Heart right ventricle (tissue), 16 donors: Measurements from ENCODE around the gene MAPK8IP2. TPM values are rescaled to one million over a fixed set of nuclear protein-coding genes. Genes with fewer than 3 reads are reported as not detected.
A peak's percentile ranks its signal among the peaks of the same experiment; 100 is the strongest.
"Not testable (repeated sequence)": the region's sequence is repeated elsewhere in the genome, so short reads cannot be mapped to it uniquely, and the experiment has no call there.

Experiments used
- ATAC-seq, 8 donors: fragments of 200-7000 bp; cut with Tn5 transposase; one replicate each; pipeline ENCODE4 v1.9.1; 2020; ENCODE audit warnings: mild to moderate bottlenecking in 8 of 8, moderate library complexity in 8 of 8, moderate number of reproducible peaks in 1 of 8
- DNase-seq, 2 donors: peaks; one replicate each; pipeline ENCODE4 v3.0.0-alpha.2; 2020
- H3K27ac ChIP-seq, 10 donors: fragments of 200-600 bp; sonication (generic) in 2 of 10; one replicate each; pipeline versions ENCODE4 v1.5.0 to v1.8.0; 2020 to 2022; ENCODE audit warnings: mild to moderate bottlenecking in 3 of 10
- H3K27me3 ChIP-seq, 7 donors: fragments of 200-600 bp; one replicate each; pipeline ENCODE4 v1.8.0; 2021 to 2022; ENCODE audit warnings: mild to moderate bottlenecking in 2 of 7
- H3K36me3 ChIP-seq, 9 donors: fragments of 200-600 bp; sonication (generic) in 1 of 9; one replicate each; pipeline versions ENCODE4 v1.5.0 to v1.8.0; 2020 to 2022; ENCODE audit warnings: mild to moderate bottlenecking in 2 of 9
- H3K4me1 ChIP-seq, 9 donors: fragments of 200-600 bp; sonication (generic) in 1 of 9; one replicate each; pipeline versions ENCODE4 v1.5.0 to v1.8.0; 2020 to 2022; ENCODE audit warnings: mild to moderate bottlenecking in 4 of 9
- H3K4me3 ChIP-seq, 10 donors: fragments of 200-600 bp; sonication (generic) in 2 of 10; one replicate each; pipeline versions ENCODE4 v1.5.0 to v1.8.0; 2020 to 2022; ENCODE audit warnings: mild to moderate bottlenecking in 7 of 10, moderate library complexity in 2 of 10
- H3K9me3 ChIP-seq, 11 donors: fragments of 200-600 bp in 10 of 11; sonication (generic) in 2 of 11; one replicate each; pipeline versions ENCODE4 v1.5.0 to v1.8.0; 2013 to 2022; ENCODE audit warnings: mild to moderate bottlenecking in 2 of 11, control low read depth in 1 of 11, moderate library complexity in 1 of 11
- WGBS, 2 donors: extraction: QIAGEN DNeasy Blood & Tissue Kit; methylation state at CpG; one replicate each; pipeline ENCODE4 v1.1.7; 2013; ENCODE audit warnings: inconsistent platforms in 1 of 2; 5-methylcytosine and 5-hydroxymethylcytosine counted together
- intact Hi-C, 10 donors: fragments of 100-400 bp; cut with DNase I; formaldehyde crosslinking; loops; one replicate each; pipeline versions ENCODE4 v1.11.1 to v1.14.2; 2022
- polyA plus RNA-seq, 2 donors: library from polyadenylated mRNA; stranded (reverse); fragments of 200-250 nt; gene quantifications; one replicate each; pipeline ENCODE4 v1.2.3, GENCODE V29; 2013
- total RNA-seq, 10 donors: library from RNA; stranded (reverse); fragmentation: NEBNext Ultra II Directional in 3 of 10; extraction: Animal tissue kit (Norgen Biotek cat#: 25700) in 3 of 10; gene quantifications; one replicate each; pipeline versions ENCODE4 v1.2.1 to v1.2.4, GENCODE V29; 2021 to 2023
- TF ChIP-seq, protein P1 (sequence below), 9 donors: fragments of 200-600 bp; sonication (generic) in 2 of 9; IDR thresholded peaks; one replicate each; pipeline versions ENCODE4 v1.5.0 to v1.8.0; 2021 to 2022; ENCODE audit warnings: antibody characterized with exemption in 9 of 9, mild to moderate bottlenecking in 5 of 9, moderate library complexity in 1 of 9
- donor health status: Arrhythmogenic right ventricular cardiomyopathy.
- donor health status: ischemic (EF 13 %, LVEDD 7.1; RV severe dilation, severe dysfunction).
- donor health status: healthy with polysubstance abuse.
- donor health status: DM: no; HTN: yes; CAD: no.
- donor health status: DM: no; HTN: no; CAD: no.
- donor health status: ischemic (EF 25% LVEDD 6.9; RV normal size, moderate dysfunction).
- donor health status: ischemic (EF 25% LVEDD 5.7; RV mildly dilated, moderate dysfunction).
- donor health status: healthy.
- donor health status: DM: yes; HTN: yes; CAD: no.
- donor health status: Ischemic cardiomyopathy.
- donor health status: ischemic (EF 35%, LVEDD 5.7; RV mildly dilated, moderate dysfunction).
- donor health status: nonischemic (EF 11% LVEDD 7.7; RV severe dilation, severe dysfunction).
- donor health status: DM: yes; HTN: yes; CAD: no.
- donor health status: PGD.
- donor health status: ischemic (EF 29% LVEDD 5.4; RV normal size, mild dysfunction).
- donor health status: nonischemic (EF 23%, LVEDD 6.1; RV moderate dilation, normal function).

The MAPK8IP2 gene
- total and polyA plus RNA-seq, 12 donors = 0.08 to 0.52 (median 0.27) TPM

DNA sequence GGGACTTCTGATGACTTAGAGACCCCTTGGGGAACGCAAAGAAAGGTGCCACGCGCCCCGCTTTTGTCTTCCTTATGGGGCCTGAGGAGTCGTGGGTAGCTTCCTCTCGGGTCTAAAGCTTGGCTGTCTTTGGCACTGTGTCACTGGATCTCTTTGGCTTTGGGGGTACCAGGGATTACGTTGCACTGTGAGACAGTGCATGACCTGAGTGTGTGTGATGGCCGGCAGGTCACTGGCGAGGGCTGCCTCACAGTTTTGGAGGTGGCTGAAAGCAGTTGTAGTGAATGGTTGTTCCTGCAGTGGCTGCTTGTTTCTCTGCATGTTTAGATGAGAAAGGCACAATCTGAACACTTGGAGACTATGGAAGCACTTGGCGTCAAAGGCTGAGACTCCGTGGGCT is 33.2 kb downstream of the MAPK8IP2 start:
- H3K27ac ChIP-seq = no peak overlapping the region
- 86 to 89% methylated on average over 11 of the region's 11 CpGs for WGBS, 2 donors
- TF ChIP-seq, protein P1, sequence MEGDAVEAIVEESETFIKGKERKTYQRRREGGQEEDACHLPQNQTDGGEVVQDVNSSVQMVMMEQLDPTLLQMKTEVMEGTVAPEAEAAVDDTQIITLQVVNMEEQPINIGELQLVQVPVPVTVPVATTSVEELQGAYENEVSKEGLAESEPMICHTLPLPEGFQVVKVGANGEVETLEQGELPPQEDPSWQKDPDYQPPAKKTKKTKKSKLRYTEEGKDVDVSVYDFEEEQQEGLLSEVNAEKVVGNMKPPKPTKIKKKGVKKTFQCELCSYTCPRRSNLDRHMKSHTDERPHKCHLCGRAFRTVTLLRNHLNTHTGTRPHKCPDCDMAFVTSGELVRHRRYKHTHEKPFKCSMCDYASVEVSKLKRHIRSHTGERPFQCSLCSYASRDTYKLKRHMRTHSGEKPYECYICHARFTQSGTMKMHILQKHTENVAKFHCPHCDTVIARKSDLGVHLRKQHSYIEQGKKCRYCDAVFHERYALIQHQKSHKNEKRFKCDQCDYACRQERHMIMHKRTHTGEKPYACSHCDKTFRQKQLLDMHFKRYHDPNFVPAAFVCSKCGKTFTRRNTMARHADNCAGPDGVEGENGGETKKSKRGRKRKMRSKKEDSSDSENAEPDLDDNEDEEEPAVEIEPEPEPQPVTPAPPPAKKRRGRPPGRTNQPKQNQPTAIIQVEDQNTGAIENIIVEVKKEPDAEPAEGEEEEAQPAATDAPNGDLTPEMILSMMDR (IDR thresholded peaks at IDR 0.05) = no peak
- H3K4me1 ChIP-seq = peaks cover 0 to 13% (median 3%) of the 10 kb centered on the region in 9 donors
- intact Hi-C loops = no loop called here
- no peak for ATAC-seq
- DNase-seq = no peak
- H3K36me3 ChIP-seq = no peaks in the 10 kb centered on the region
- H3K4me3 ChIP-seq = no peak overlapping the region
- H3K9me3 ChIP-seq = no peaks in the 10 kb centered on the region
- H3K27me3 ChIP-seq = no peaks in the 10 kb centered on the region

DNA sequence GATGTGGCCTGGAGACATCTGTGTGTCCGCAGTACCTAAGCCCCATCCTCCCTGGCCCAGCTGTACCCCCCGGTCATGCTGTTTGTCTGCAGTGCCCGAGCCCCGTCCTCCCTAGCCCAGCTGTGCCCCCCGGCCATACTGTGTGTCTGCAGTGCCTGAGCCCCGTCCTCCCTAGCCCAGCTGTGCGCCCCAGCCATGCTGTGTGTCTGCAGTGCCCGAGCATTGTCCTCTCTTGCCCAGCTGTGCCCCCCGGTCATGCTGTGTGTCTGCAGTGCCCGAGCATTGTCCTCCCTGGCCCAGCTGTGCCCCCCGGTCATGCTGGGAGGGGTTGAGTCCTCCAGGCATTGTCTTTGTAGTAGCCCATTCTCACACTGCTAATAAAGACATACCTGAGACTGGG is 35.0 kb downstream of the MAPK8IP2 start:
- TF ChIP-seq, protein P1 (IDR thresholded peaks at IDR 0.05) = no peak
- DNase-seq (no peak), ATAC-seq (no peak)
- intact Hi-C loops = loop anchor here in 1 of 10 donors (5.0 kb wide), 2 partner anchors 57 to 77 kb away; no protein-coding TSS in a partner anchor
- no peak overlapping the region for H3K27ac ChIP-seq
- H3K27me3 ChIP-seq = no peaks in the 10 kb centered on the region
- H3K36me3 ChIP-seq = no peaks in the 10 kb centered on the region
- H3K9me3 ChIP-seq = no peaks in the 10 kb centered on the region
- WGBS, 2 donors = 96 to 97% methylated on average over 11 of the region's 11 CpGs
- no peak overlapping the region for H3K4me3 ChIP-seq
- peaks cover 0 to 4% (median 0%) of the 10 kb centered on the region in 9 donors for H3K4me1 ChIP-seq

DNA sequence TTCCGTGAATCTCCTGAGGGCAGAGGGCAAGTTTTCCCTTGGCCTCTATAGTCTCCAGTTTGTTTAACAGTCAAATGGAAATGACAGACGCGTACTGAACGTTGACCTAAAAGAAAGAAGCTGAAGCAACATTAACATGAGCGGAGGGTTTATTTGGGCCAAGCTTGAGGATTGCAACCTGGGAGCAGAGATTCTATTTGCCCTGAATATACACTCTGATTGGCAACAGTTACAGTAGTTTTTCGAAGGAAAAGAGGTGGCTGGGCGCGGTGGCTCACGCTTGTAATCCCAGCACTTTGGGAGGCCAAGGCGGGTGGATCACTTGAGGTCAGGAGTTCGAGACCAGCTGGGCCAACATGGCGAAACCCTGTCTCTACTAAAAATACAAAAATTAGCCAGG is 39.7 kb downstream of the MAPK8IP2 start:
- not testable (repeated sequence) for ATAC-seq, H3K36me3 ChIP-seq, H3K4me3 ChIP-seq, H3K9me3 ChIP-seq, DNase-seq
- Histone ChIP-seq H3K27ac (peak overlapping the region in 5 of 10 donors; percentile 67 to 73 (median 69)), H3K4me1 (peaks cover 11 to 25% (median 16%) of the 10 kb centered on the region in 9 donors), H3K27me3 (peaks cover 0 to 28% (median 10%) of the 10 kb centered on the region in 7 donors)
- WGBS, 2 donors = 97% methylated on average over 12 of the region's 12 CpGs
- intact Hi-C loops = loop anchor here in 1 of 10 donors (5.0 kb wide), 1 partner anchor 52 kb away; no protein-coding TSS in a partner anchor

DNA sequence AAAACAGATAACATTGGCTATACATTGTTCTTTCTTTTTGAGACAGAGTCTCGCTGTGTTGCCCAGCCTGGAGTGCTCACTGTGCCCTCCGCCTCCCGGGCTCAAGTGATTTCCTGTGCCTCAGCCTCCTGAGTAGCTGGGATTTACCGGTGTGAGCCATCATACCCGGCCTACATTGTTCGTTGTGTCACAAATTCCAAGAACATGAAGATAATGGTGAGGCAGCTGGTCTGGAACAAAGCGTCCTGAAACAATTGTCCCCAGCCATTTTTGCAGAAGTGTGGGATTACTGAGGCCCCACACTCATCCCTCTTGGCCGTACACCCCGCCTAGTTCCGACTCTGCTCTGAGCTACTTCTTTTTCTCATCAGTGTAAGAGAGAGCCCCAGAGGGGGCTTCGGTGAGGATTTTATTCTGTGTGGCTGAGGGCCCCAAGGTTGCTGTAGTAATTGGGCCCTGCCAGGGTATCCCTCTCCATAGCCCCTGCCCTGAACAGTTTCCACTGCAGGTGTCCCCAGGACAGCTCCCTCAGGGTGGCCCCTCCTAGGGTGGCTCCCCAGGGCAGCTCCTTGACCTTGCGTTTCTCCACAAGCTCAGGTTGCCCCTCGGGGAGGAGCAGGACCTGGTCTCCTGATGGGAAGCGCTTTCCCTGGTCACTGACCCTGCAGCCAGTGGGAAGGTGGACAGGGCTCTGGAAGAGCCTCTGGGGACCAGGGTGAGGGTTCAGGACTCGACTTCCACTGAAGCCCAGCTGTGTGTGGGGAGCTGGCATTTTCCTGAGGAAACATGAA is 40.5 kb downstream of the MAPK8IP2 start:
- Histone ChIP-seq H3K4me1 (peaks cover 11 to 25% (median 16%) of the 10 kb centered on the region in 9 donors), H3K27me3 (peaks cover 0 to 36% (median 18%) of the 10 kb centered on the region in 7 donors), H3K27ac (peak overlapping the region; percentile 40 to 94 (median 64)), H3K36me3 (no peaks in the 10 kb centered on the region), H3K4me3 (no peak overlapping the region), H3K9me3 (no peaks in the 10 kb centered on the region)
- DNase-seq (no peak), ATAC-seq (peak in 7 of 8 donors; percentile 23 to 78 (median 68))
- 68 to 75% methylated on average over 15 of the region's 15 CpGs for whole genome bisulfite sequencing, 2 donors
- intact Hi-C loops = loop anchor here in 2 of 10 donors (1.0 to 5.0 kb wide), 2 partner anchors 31 to 51 kb away; partner anchors contain the start of gene SHANK3 (in 1 of the 2)
- TF ChIP-seq, protein P1 (IDR thresholded peaks at IDR 0.05) = no peak
